Spinal cord (tissue), 10 donors: Measurements from ENCODE around the gene TNRC6A. TPM values are rescaled to one million over a fixed set of nuclear protein-coding genes. Genes with fewer than 3 reads are reported as not detected.

Source experiments
- DNase-seq, 6 donors: peaks; one replicate each; pipeline versions ENCODE4 v3.0.0 to v3.0.0-alpha.2; 2013 to 2015; ENCODE audit warnings: low spot score in 6 of 6, low read depth in 4 of 6
- H3K27ac ChIP-seq: one replicate; pipeline ENCODE4 v1.5.1; 2013; ENCODE audit warnings: low read depth, low read length, control low read depth
- H3K27me3 ChIP-seq: one replicate; pipeline ENCODE4 v1.6.1; 2013; ENCODE audit warnings: low read length; ENCODE audit not compliant: control insufficient read depth, insufficient read depth
- H3K36me3 ChIP-seq: one replicate; pipeline ENCODE4 v1.6.1; 2013; ENCODE audit warnings: low read length; ENCODE audit not compliant: control insufficient read depth, insufficient read depth
- H3K4me1 ChIP-seq: one replicate; pipeline ENCODE4 v1.6.1; 2013; ENCODE audit warnings: low read length; ENCODE audit not compliant: control insufficient read depth, insufficient read depth
- H3K4me3 ChIP-seq: one replicate; pipeline ENCODE4 v1.5.1; 2013; ENCODE audit warnings: low read depth, low read length, control low read depth
- H3K9me3 ChIP-seq: one replicate; pipeline ENCODE4 v1.6.1; 2013; ENCODE audit warnings: low read length; ENCODE audit not compliant: control insufficient read depth, insufficient read depth
- WGBS: methylation state at CpG from one replicate; pipeline ENCODE4 v1.1.5; 2013; ENCODE audit warnings: missing lambda C conversion rate; ENCODE audit not compliant: insufficient coverage; 5-methylcytosine and 5-hydroxymethylcytosine counted together
- polyA plus RNA-seq, 2 donors: library from polyadenylated mRNA; unstranded; fragments of 120-200 nt; gene quantifications; one replicate each; pipeline ENCODE4 v1.2.1, GENCODE V29; 2013; ENCODE audit not compliant: insufficient read length in 2 of 2
- total RNA-seq, 2 donors: library from RNA; depleted of rRNA in 1 of 2; stranded (reverse); fragments of 120-200 nt in 1 of 2; fragments of >200 nt in 1 of 2; gene quantifications; one replicate each; pipeline versions ENCODE4 v1.2.3 to v1.2.4, GENCODE V29; 2013 to 2014
- donor health status: healthy.

Gene TNRC6A
- total and polyA plus RNA-seq, 4 donors, result 46.5 to 82.0 (median 67.7) TPM

DNA sequence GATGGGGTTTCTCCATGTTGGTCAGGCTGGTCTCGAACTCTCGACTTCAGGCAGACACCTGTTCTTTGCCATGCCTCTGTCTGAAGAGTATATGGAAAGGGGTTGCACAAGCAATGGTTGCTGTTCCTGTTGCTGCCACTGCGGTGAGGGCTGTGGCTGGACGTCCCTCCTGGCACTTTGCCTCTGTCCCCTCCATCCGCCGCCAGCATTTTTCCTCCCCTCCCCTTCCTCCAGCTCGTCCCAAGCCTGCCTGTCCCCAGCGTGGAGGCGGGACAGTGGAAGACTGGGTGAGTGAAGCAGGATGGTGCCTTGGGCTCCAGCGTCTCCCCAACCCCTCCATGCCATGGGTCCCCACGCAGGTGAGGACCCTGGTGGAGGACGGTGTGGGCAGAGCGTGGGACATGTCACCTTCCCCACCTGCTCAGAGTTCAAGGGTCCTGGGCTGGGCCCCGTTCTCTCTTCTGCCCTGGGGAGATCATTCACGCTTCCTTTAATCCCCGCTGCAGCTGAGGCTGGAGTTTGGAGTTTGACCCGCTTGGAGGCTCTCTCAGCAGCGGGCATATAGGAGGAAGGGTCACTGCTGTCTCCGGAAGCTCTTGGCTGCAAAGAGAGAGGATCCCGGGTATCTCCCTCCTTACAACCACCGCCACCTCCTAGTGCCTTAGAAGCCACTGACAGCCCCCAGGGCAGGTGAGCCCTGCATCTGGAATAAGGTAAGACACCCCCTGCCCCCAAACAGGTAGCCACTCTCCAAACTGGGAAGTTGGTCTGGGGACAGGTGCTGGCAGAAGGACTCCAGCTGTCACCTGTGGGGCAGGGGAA is 116.5 kb downstream of the TNRC6A start, which contains the start of gene SLC5A11:
TSS of gene SLC5A11 (plus strand) at position 238 of the 822 bp plus-strand sequence. CDS start 12,681 bp downstream, outside the sequence.
- DNase-seq, result no peak
- Histone ChIP-seq H3K27ac (no peak within 1 kb of the TSS), H3K4me3 (no peak within 1 kb of the TSS), H3K9me3 (no peaks in the 10 kb centered on the region), H3K36me3 (no peaks in the 10 kb centered on the region), H3K27me3 (no peaks in the 10 kb centered on the region), H3K4me1 (no peaks in the 10 kb centered on the region)
- WGBS, result 83% methylated on average over 9 of the region's 21 CpGs

DNA sequence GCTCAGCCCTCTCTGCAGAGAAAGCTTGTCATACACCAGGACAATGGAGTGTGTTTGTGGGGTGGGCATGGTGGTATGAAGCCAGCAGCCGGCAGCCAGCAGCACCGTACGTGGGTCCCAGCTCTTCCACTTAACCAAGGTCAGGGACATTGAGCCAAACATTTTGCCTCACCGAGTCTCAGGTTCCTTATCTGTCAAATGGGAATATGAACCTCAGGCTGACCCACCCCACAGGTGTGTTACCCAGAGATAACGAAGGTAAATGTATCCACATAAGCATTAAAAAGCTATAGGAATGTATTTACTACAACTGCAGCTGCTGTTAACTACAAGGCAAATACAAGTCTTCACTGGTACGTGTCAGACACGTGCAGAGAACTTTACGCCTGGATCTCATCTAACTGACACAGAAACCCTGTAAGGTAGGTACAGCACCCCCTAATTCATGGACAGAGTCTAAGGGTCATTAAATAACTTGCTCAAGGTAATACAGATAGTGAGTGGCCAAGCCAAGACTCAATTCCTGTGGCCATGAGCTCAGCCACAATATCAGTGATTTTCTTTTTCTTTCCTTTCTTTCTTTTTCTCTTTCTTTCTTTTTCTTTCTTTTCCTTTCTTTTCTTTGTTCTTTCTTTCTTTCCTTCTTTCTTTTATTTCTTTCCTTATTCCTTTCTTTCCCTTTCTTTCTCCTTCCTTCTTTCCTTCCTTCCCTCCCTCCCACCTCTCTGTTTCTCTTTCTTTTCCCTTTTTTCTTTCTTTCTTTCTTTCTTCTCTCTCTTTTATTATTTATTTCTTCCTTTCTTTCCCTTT is 117.3 kb downstream of the TNRC6A start:
- 64% methylated on average over 4 of the region's 8 CpGs for WGBS
- DNase-seq, result no peak
- Histone ChIP-seq H3K27ac (no peak overlapping the region), H3K36me3 (no peaks in the 10 kb centered on the region), H3K27me3 (no peaks in the 10 kb centered on the region), H3K4me1 (no peaks in the 10 kb centered on the region), H3K4me3 (no peak overlapping the region), H3K9me3 (no peaks in the 10 kb centered on the region)

DNA sequence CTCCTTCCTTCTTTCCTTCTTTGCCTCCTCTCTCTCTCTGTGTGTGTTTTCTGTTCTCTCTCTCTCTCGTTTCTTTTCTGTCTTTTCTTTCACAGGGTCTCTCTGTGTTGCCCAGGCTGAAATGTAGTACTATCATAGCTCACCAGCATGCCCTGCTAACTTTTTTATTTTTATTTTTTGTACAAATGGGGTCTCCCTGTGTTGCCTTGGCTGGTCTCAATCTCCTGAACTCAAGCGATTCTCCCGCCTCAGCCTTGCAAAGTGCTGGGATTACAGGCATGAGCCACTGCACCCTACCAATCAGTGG is 117.9 kb downstream of the TNRC6A start:
- Histone ChIP-seq H3K27ac (no peak overlapping the region), H3K27me3 (no peaks in the 10 kb centered on the region), H3K36me3 (no peaks in the 10 kb centered on the region), H3K4me1 (no peaks in the 10 kb centered on the region), H3K9me3 (no peaks in the 10 kb centered on the region), H3K4me3 (no peak overlapping the region)
- 95% methylated on average over 2 of the region's 3 CpGs for WGBS
- DNase-seq, result no peak

DNA sequence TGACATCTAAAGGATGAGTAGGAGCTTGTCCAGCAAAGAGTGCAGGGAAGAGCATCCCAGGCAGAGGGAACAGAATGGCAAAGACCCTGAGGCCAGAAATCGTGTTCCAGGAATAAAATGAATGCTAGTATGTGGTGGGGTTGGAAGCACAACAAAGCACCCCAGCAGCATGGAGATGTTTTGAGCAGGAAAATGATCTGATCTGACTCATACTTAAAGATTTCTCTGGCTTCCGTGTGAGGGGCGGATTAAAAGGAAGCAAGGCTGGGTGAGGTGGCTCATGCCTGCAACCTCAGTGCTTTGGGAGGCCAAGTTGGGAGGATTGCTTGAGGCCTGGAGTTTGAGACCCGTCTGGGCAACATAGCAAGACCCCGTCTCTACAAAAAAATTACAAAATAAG is 118.6 kb downstream of the TNRC6A start:
- H3K4me1 ChIP-seq, result no peaks in the 10 kb centered on the region
- DNase-seq, result no peak
- WGBS, result 63% methylated on average over 1 of the region's 5 CpGs
- no peaks in the 10 kb centered on the region for H3K9me3 ChIP-seq
- no peak overlapping the region for H3K4me3 ChIP-seq
- no peaks in the 10 kb centered on the region for H3K27me3 ChIP-seq
- no peak overlapping the region for H3K27ac ChIP-seq
- H3K36me3 ChIP-seq, result no peaks in the 10 kb centered on the region

DNA sequence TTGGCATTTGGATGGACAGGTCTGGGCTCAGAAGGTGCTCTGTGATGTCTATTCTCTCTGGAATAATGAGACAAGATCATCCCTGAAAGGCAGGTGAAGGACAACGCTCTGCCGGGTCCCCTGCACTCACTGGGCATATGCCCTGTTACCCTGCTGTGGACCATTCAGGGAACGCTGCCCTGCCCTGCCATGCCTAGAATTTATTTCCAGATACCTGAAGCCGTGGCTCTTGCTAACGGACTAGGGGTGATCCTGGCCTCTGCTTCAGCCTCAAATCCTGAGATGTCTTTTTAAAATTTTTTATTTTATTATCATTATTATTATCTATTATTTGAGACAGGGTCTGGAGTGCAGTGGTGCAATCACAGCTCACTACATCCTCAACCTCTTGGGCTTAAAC is 120.2 kb downstream of the TNRC6A start:
- Histone ChIP-seq H3K4me1 (peaks cover 7% of the 10 kb centered on the region), H3K27me3 (no peaks in the 10 kb centered on the region), H3K36me3 (no peaks in the 10 kb centered on the region), H3K4me3 (no peak overlapping the region), H3K9me3 (no peaks in the 10 kb centered on the region), H3K27ac (no peak overlapping the region)
- 89% methylated on average over 3 of the region's 5 CpGs for WGBS
- DNase-seq, result no peak

DNA sequence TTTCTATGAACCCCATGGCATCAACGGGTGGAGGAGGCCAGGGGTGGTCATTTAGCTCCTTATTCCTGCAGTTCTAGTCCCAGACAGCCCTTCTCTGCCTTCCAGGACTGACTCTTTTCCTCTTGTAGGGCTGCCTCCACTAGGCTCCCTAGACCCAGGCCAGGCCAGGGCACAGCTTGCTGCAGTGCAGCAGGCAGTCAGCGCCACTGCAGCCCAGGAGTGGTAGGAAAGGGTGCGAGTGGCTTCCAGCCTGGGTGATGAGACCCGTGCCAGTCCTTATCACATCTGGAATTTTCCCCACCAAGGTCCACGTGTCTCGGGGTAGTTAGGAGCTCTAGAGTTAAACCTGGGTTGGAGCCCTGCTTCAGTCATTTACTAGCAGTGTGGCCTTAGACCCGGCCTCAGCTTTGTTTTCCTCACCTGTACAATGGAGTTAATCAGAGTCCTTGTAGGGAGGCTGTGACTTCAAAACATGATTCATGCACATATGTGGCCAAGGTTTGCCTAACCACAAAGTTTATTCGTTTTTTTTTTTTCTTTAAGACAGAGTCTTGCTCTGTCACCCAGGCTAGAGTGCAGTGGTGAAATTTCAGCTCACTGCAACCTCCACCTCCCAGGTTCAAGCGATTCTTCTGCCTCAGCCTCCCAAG is 121.0 kb downstream of the TNRC6A start:
- Histone ChIP-seq H3K9me3 (no peaks in the 10 kb centered on the region), H3K36me3 (no peaks in the 10 kb centered on the region), H3K4me1 (peaks cover 7% of the 10 kb centered on the region), H3K27me3 (no peaks in the 10 kb centered on the region), H3K27ac (no peak overlapping the region), H3K4me3 (no peak overlapping the region)
- 100% methylated on average over 1 of the region's 9 CpGs for WGBS
- DNase-seq, result no peak

DNA sequence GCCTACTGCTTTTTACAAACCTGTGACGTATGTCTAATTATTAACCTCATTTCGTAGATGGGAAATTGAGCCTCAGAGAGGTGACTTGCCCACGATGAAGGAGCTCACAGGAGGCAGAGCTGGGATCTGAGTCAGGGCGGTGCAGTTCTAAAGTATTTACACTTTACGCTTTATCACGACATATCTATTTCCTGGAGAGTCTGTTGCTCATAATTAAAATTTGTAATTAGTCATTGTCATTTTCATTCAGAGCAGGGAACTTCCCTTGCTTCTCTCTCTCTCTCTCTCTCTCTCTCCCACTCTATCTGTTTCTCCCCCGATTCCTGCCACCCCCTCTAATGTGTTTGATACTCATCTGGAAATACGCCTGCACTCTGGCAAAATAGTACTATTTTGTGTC is 122.2 kb downstream of the TNRC6A start:
- Histone ChIP-seq H3K36me3 (no peaks in the 10 kb centered on the region), H3K4me1 (peaks cover 7% of the 10 kb centered on the region), H3K27ac (no peak overlapping the region), H3K27me3 (no peaks in the 10 kb centered on the region), H3K4me3 (no peak overlapping the region), H3K9me3 (no peaks in the 10 kb centered on the region)
- 80% methylated on average over 1 of the region's 8 CpGs for WGBS
- no peak for DNase-seq

DNA sequence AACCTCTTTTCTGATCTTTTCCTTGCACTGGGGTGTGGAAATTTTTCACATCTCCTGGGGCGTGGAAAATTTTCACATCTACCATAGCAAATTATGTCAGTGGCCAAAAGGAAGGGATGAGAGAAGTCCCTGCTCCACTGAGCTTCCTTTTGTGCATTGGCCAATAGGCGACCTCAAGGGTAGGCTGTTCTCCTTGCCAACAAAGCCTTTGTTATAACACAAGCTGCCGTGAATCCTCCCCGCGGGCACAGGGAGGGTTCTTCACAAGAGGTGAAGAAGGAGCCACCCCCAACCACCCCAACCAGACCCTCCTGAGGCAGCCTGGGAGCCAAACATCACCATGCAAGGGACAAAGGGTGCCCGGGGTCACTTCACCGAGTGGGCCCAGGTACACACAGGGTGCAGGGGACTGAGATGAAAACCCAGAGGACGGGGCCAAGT is 122.8 kb downstream of the TNRC6A start:
- H3K27ac ChIP-seq, result no peak overlapping the region
- H3K4me3 ChIP-seq, result no peak overlapping the region
- peak in 1 of 6 donors; percentile 9 for DNase-seq
- 47% methylated on average over 6 of the region's 8 CpGs for WGBS
- H3K36me3 ChIP-seq, result no peaks in the 10 kb centered on the region
- H3K4me1 ChIP-seq, result peaks cover 7% of the 10 kb centered on the region
- H3K27me3 ChIP-seq, result no peaks in the 10 kb centered on the region
- H3K9me3 ChIP-seq, result no peaks in the 10 kb centered on the region

DNA sequence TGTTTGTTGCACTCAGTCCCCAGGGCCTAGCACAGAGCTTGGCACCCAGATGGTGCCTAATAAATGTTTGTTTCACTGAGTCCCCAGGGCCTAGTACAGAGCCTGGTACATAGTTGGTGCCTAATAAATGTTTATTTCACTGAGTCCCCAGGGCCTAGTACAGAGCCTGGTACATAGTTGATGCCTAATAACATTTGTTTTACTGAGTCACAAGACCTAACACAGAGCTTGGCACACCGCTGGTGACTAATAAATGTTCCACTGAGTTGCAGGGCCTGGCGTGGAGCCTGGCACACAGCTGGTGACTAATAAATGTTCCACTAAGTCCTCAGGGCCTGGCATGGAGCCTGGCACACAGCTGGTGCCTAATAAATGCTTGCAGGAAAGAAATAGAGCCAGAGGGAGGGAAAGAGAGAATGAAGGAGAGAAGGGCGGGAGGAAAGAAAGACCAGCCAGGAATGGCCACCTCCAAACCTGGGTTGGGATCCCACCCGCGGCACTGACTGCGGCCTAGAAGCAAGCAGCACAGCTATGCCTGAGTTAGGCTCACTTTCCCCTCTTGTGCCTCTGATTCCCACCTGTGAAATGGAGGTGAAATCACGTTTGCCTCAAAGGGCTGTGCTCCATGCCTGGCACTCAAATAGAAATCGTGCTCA is 123.8 kb downstream of the TNRC6A start:
- Histone ChIP-seq H3K36me3 (no peaks in the 10 kb centered on the region), H3K27me3 (peaks cover 2% of the 10 kb centered on the region), H3K4me1 (peaks cover 7% of the 10 kb centered on the region), H3K9me3 (no peaks in the 10 kb centered on the region), H3K27ac (no peak overlapping the region), H3K4me3 (no peak overlapping the region)
- no peak for DNase-seq
- WGBS, result 80% methylated on average over 8 of the region's 8 CpGs
